Stimulated activated CD8-positive, alpha-beta memory T cell treated with anti-CD3 and anti-CD28 coated beads, Interleukin-15, amount 100 ng/mL, for 24 hours (primary cell): Measurements from ENCODE around the gene ADD3.

Source experiments
- DNase-seq: peaks from one replicate; pipeline ENCODE4 v3.0.0-alpha.2; 2020; ENCODE audit warnings: low read depth

Gene ADD3

GRCh38 chr10:110007701-110008517 is at the start of gene ADD3:
ADD3 (plus strand) TSS chr10:110007984; CDS start chr10:110100654, 92,670 bp downstream.
- DNase-seq = peak; percentile 88

- no peak for DNase-seq
Measured at GRCh38 chr10:109958059-109958458, 49.7 kb upstream of the ADD3 start.

GRCh38 chr10:109959259-109960145 is 48.3 kb upstream of the ADD3 start:
- DNase-seq = no peak

- no peak for DNase-seq
Measured at GRCh38 chr10:109960682-109961081, 47.1 kb upstream of the ADD3 start.

- no peak for DNase-seq
Measured at GRCh38 chr10:109961174-109962001, 46.4 kb upstream of the ADD3 start.

- DNase-seq = no peak
Measured at GRCh38 chr10:109962247-109962646, 45.5 kb upstream of the ADD3 start.

- DNase-seq = no peak
Measured at GRCh38 chr10:109963439-109963838, 44.3 kb upstream of the ADD3 start.

- no peak for DNase-seq
Measured at GRCh38 chr10:109964318-109964717, 43.5 kb upstream of the ADD3 start.

- DNase-seq = no peak
Measured at GRCh38 chr10:109966961-109967738, 40.6 kb upstream of the ADD3 start.

GRCh38 chr10:109967739-109968088 is 40.1 kb upstream of the ADD3 start:
- no peak for DNase-seq

- no peak for DNase-seq
Measured at GRCh38 chr10:109968953-109969759, 38.6 kb upstream of the ADD3 start.

- DNase-seq = no peak
Measured at GRCh38 chr10:109969760-109970346, 37.9 kb upstream of the ADD3 start.

- DNase-seq = no peak
Measured at GRCh38 chr10:109971634-109972033, 36.1 kb upstream of the ADD3 start.

GRCh38 chr10:109972372-109973001 is 35.3 kb upstream of the ADD3 start:
- DNase-seq = no peak

- no peak for DNase-seq
Measured at GRCh38 chr10:109973326-109973829, 34.4 kb upstream of the ADD3 start.

- no peak for DNase-seq
Measured at GRCh38 chr10:109974504-109975191, 33.1 kb upstream of the ADD3 start.

GRCh38 chr10:109975244-109976190 is 32.3 kb upstream of the ADD3 start:
- DNase-seq = no peak

GRCh38 chr10:109976681-109977080 is 31.1 kb upstream of the ADD3 start:
- no peak for DNase-seq
